GM23248 (cell line): ENCODE data around the gene QSOX1. TPM values are rescaled to one million over a fixed set of nuclear protein-coding genes. Genes with fewer than 3 reads are reported as not detected.

Experiments
- DNase-seq: peaks from one replicate; pipeline ENCODE4 v3.0.0-alpha.2; 2015
- H2AFZ ChIP-seq: fragments of 200-600 bp; sonication (generic); 2 replicates; pipeline ENCODE4 v1.6.1; 2016; ENCODE audit warnings: antibody characterized with exemption
- H3F3A ChIP-seq: fragments of 200-600 bp; sonication (generic); 2 replicates; pipeline ENCODE4 v1.6.1; 2016; ENCODE audit warnings: mild to moderate bottlenecking, antibody characterized with exemption, mixed run types; ENCODE audit not compliant: insufficient read depth
- H3K27ac ChIP-seq: fragments of 200-600 bp; sonication (generic); 2 replicates; pipeline ENCODE4 v1.5.1; 2016; ENCODE audit warnings: mild to moderate bottlenecking
- H3K27me3 ChIP-seq: fragments of 200-600 bp; sonication (generic); replicated peaks from 2 replicates; pipeline ENCODE4 v1.6.1; 2016; ENCODE audit warnings: mild to moderate bottlenecking; ENCODE audit not compliant: insufficient read depth
- H3K36me3 ChIP-seq: fragments of 200-600 bp; sonication (generic); 2 replicates; pipeline ENCODE4 v1.6.1; 2016; ENCODE audit warnings: low read depth, mild to moderate bottlenecking
- H3K4me1 ChIP-seq: fragments of 200-600 bp; sonication (generic); 2 replicates; pipeline ENCODE4 v1.6.1; 2016; ENCODE audit warnings: mild to moderate bottlenecking; ENCODE audit not compliant: insufficient read depth
- H3K4me2 ChIP-seq: fragments of 200-600 bp; sonication (generic); one replicate; pipeline ENCODE4 v1.6.1; 2016; ENCODE audit warnings: mild to moderate bottlenecking; ENCODE audit not compliant: unreplicated experiment
- H3K4me3 ChIP-seq: fragments of 200-600 bp; sonication (generic); 2 replicates; pipeline ENCODE4 v1.5.1; 2016; ENCODE audit warnings: mild to moderate bottlenecking
- H3K79me2 ChIP-seq: fragments of 200-600 bp; sonication (generic); 2 replicates; pipeline ENCODE4 v1.6.1; 2016; ENCODE audit warnings: mild to moderate bottlenecking; ENCODE audit not compliant: insufficient read depth
- H3K9ac ChIP-seq: fragments of 200-600 bp; sonication (generic); 2 replicates; pipeline ENCODE4 v1.6.1; 2016; ENCODE audit warnings: mild to moderate bottlenecking
- H3K9me2 ChIP-seq: fragments of 200-600 bp; sonication (generic); 2 replicates; pipeline ENCODE4 v1.6.1; 2016; ENCODE audit warnings: mixed run types, mild to moderate bottlenecking, moderate library complexity; ENCODE audit not compliant: insufficient read depth
- H3K9me3 ChIP-seq: fragments of 200-600 bp; sonication (generic); one replicate; pipeline ENCODE4 v1.6.1; 2017; ENCODE audit warnings: low read depth
- H4K20me1 ChIP-seq: fragments of 200-600 bp; sonication (generic); 2 replicates; pipeline ENCODE4 v1.6.0; 2016; ENCODE audit not compliant: insufficient read depth
- EZH2 ChIP-seq: fragments of 200-600 bp; sonication (generic); IDR thresholded peaks from 2 replicates; pipeline ENCODE4 v1.6.1; 2018; ENCODE audit warnings: antibody characterized with exemption, mild to moderate bottlenecking; ENCODE audit not compliant: insufficient read depth, poor library complexity, severe bottlenecking
- EZH2phosphoT487 ChIP-seq: fragments of 200-600 bp; sonication (generic); IDR thresholded peaks from 2 replicates; pipeline ENCODE4 v1.6.1; 2018; ENCODE audit warnings: antibody characterized with exemption, moderate library complexity, mild to moderate bottlenecking, low read depth; ENCODE audit not compliant: insufficient read depth
- WGBS, 2 experiments: methylation state at CpG; one replicate each; pipeline ENCODE4 v1.1.6; 2015 to 2017; ENCODE audit warnings: low lambda C conversion rate in 2 of 2, low coverage in 1 of 2; ENCODE audit errors: missing lambda C conversion rate in 2 of 2; 5-methylcytosine and 5-hydroxymethylcytosine counted together
- in situ Hi-C: fragments of 300-500 bp; cut with MboI; formaldehyde crosslinking; loops from 2 replicates; pipeline ENCODE4 v1.15.0; 2020
- polyA plus RNA-seq: library from polyadenylated mRNA; unstranded; fragments of >200 nt; fragmentation: Nextera tagmentation; extraction: Ambion mirVana; gene quantifications from 2 replicates; pipeline ENCODE4 v1.2.1, GENCODE V29; 2016
- total RNA-seq: library from RNA; depleted of rRNA; stranded (reverse); fragments of >200 nt; shearing (Covaris generic); gene quantifications from 2 replicates; pipeline ENCODE4 v1.2.3, GENCODE V29; 2014

QSOX1 gene
- total and polyA plus RNA-seq, 2 experiments from 2014 or later: 270 to 519 TPM

DNA sequence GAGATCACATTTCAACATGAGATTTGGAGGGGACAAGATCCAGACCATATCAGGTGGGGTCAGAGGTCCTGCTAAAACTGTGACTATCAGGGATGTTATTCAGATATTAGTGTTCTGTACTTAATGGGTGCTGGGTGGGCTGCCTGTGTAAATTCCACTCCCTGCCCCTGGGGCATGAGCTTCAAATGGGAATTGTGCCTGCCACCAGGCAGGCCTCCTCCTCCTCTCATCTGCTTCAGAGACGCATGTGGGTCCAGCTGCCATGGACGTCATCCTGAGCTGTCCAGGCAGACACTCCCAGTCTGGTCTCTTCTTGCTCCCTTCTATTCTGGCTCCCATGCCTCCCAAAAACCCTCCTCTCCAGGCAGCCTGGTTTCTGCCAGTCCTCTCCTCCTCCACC is 10.4 kb downstream of the QSOX1 start:
- Histone ChIP-seq H3K9me2 (no peaks in the 10 kb centered on the region), H3F3A (no peaks in the 10 kb centered on the region), H3K27ac (no peak overlapping the region), H3K27me3 (no peaks in the 10 kb centered on the region), H3K4me1 (no peaks in the 10 kb centered on the region), H2AFZ (no peak overlapping the region), H4K20me1 (peaks cover 17% of the 10 kb centered on the region), H3K4me3 (no peak overlapping the region), H3K9me3 (no peaks in the 10 kb centered on the region), H3K9ac (no peak overlapping the region), H3K79me2 (peaks cover 100% of the 10 kb centered on the region), H3K4me2 (no peak overlapping the region), H3K36me3 (peaks cover 12% of the 10 kb centered on the region; the same call in 1 of the 2 replicates)
- no peak for TF ChIP-seq EZH2
- no peak for TF ChIP-seq EZH2phosphoT487
- no peak for DNase-seq
- in situ Hi-C loops: loop anchor here (25.0 kb wide), 1 partner anchor 278 kb away; the partner anchor contains the start of genes TOR1AIP1 and TOR1AIP2
- 96 to 100% methylated on average over 2 of the region's 2 CpGs for WGBS, 2 experiments

DNA sequence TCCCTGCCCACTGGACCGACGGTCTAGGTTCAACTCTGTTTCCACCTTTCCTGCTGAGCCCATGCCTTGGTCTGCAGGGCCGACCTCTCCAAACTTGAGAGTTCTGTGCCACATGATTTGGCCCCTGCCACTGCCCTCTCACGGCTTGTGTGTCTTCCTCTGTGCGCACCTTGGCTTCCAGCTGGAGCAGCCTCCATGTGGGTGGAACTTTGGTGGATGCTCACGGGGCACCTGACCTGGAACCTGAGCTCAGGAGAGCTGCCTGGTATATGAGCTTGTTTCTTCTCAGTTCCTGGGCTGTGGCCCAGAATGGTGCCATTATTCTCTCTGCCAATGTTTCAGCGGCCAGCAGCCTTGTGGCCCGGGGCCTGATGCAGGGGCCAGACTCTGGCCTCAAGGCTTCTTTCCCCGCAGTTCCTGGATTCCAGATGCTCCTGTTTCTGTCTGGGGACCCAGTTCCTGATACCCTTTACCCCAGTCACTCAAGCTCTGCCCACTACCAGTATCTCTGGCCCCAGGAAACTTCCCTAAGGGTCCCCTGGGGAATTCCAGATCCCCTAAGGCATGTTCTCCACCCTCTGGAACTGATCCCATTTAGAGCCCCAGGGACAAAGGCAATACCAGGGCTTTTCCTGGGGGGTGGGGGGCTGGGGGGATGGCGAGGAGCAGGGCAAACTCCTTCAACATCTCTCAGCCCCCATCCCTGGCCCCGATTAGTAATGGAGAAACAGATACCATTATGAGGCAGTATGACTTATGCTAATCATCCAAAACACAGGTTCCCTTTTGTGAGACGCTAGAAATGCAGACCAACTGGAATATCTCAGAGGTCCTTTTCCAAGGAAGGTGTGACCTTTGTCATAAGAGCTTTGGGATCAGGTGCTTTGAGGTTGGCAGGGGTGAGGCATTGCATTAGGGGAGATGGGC is 11.1 kb downstream of the QSOX1 start:
- H3K27ac ChIP-seq: no peak overlapping the region
- H3F3A ChIP-seq: no peaks in the 10 kb centered on the region
- 91 to 92% methylated on average over 12 of the region's 12 CpGs for WGBS, 2 experiments
- H4K20me1 ChIP-seq: peaks cover 13% of the 10 kb centered on the region
- no peak overlapping the region for H3K4me3 ChIP-seq
- H3K4me1 ChIP-seq: no peaks in the 10 kb centered on the region
- H3K36me3 ChIP-seq: peaks cover 12% of the 10 kb centered on the region; the same call in 1 of the 2 replicates
- no peak overlapping the region for H2AFZ ChIP-seq
- H3K27me3 ChIP-seq: no peaks in the 10 kb centered on the region
- no peaks in the 10 kb centered on the region for H3K9me3 ChIP-seq
- no peak overlapping the region for H3K9ac ChIP-seq
- TF ChIP-seq EZH2 (no peak), EZH2phosphoT487 (no peak)
- no peak for DNase-seq
- no peak overlapping the region for H3K4me2 ChIP-seq
- peaks cover 95% of the 10 kb centered on the region for H3K79me2 ChIP-seq
- H3K9me2 ChIP-seq: no peaks in the 10 kb centered on the region
- in situ Hi-C loops: loop anchor here (25.0 kb wide), 1 partner anchor 278 kb away; the partner anchor contains the start of genes TOR1AIP1 and TOR1AIP2

DNA sequence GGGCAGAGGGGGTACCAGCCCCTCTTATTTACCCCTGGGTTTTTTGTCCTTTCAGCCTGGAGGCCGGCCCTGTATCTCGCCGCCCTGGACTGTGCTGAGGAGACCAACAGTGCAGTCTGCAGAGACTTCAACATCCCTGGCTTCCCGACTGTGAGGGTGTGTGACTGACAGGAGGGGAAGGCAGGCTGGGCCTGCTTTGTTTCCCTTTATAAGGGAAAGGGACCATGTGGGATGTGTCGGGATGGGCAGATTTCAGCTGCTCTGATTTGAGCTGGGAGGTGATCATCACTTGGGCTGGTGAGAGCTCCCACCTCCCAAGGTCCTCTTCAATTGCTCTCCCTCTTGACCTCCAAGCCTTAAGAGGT is 11.7 kb downstream of the QSOX1 start:
- H4K20me1 ChIP-seq: peaks cover 10% of the 10 kb centered on the region; the same call in 1 of the 2 replicates
- no peak overlapping the region for H3K4me3 ChIP-seq
- no peaks in the 10 kb centered on the region for H3F3A ChIP-seq
- H3K9me2 ChIP-seq: no peaks in the 10 kb centered on the region
- H3K4me1 ChIP-seq: no peaks in the 10 kb centered on the region
- 95 to 96% methylated on average over 5 of the region's 5 CpGs for WGBS, 2 experiments
- no peak overlapping the region for H2AFZ ChIP-seq
- H3K27ac ChIP-seq: no peak overlapping the region
- DNase-seq: no peak
- no peaks in the 10 kb centered on the region for H3K9me3 ChIP-seq
- peaks cover 88% of the 10 kb centered on the region for H3K79me2 ChIP-seq
- no peaks in the 10 kb centered on the region for H3K27me3 ChIP-seq
- no peak overlapping the region for H3K4me2 ChIP-seq
- in situ Hi-C loops: loop anchor here (25.0 kb wide), 1 partner anchor 279 kb away; the partner anchor contains the start of genes TOR1AIP1 and TOR1AIP2
- H3K36me3 ChIP-seq: peaks cover 12% of the 10 kb centered on the region; the same call in 1 of the 2 replicates
- H3K9ac ChIP-seq: no peak overlapping the region
- no peak for TF ChIP-seq EZH2
- no peak for TF ChIP-seq EZH2phosphoT487

DNA sequence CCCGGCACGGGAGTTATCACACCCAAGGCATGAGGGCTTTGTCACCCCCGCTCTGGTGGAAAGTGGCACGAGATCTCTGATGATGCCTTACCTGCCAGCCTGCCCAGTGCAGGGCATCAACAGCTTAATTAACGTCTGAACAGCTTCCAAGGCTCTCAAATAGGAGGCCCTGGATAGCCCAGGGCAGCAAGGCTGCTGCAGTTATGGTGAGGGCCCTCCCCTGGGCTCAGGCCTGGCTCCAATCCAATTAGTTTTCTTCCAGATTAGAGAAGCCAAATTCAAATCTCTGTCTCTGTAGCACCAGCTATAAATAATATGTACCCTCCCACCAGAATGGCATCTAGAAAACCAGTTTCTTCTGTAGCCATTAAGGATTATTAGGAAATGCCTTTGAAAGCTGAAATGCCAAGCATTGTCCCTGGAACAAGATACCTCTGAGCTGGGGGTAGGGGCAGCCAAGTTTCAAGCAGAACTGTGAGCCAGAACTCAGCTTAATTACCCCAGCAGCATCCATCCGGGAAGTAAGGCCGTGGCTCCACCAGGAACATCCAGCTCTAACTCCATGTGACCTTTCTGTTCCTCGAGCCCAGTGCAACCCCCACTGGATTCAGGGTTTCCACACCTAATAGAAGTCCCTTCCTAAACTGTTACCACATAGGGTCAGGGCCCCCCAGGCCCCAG is 12.5 kb downstream of the QSOX1 start:
- Histone ChIP-seq H3K27me3 (no peaks in the 10 kb centered on the region), H3F3A (no peaks in the 10 kb centered on the region), H3K36me3 (peaks cover 12% of the 10 kb centered on the region; the same call in 1 of the 2 replicates), H3K4me1 (no peaks in the 10 kb centered on the region), H3K27ac (no peak overlapping the region), H4K20me1 (peaks cover 10% of the 10 kb centered on the region; the same call in 1 of the 2 replicates), H3K4me2 (no peak overlapping the region), H3K9ac (no peak overlapping the region), H3K9me2 (no peaks in the 10 kb centered on the region), H3K9me3 (no peaks in the 10 kb centered on the region), H2AFZ (no peak overlapping the region), H3K79me2 (peaks cover 81% of the 10 kb centered on the region), H3K4me3 (no peak overlapping the region)
- no peak for DNase-seq
- 91 to 95% methylated on average over 8 of the region's 8 CpGs for WGBS, 2 experiments
- in situ Hi-C loops: loop anchor here (25.0 kb wide), 1 partner anchor 280 kb away; the partner anchor contains the start of genes TOR1AIP1 and TOR1AIP2
- TF ChIP-seq EZH2phosphoT487: no peak
- no peak for TF ChIP-seq EZH2
